ENCODE data around the gene ODC1. TPM values are rescaled to one million over a fixed set of nuclear protein-coding genes. Genes with fewer than 3 reads are reported as not detected.

ODC1 gene
- total RNA-seq, 1 donor from 2014 or later, result 119 TPM

DNA sequence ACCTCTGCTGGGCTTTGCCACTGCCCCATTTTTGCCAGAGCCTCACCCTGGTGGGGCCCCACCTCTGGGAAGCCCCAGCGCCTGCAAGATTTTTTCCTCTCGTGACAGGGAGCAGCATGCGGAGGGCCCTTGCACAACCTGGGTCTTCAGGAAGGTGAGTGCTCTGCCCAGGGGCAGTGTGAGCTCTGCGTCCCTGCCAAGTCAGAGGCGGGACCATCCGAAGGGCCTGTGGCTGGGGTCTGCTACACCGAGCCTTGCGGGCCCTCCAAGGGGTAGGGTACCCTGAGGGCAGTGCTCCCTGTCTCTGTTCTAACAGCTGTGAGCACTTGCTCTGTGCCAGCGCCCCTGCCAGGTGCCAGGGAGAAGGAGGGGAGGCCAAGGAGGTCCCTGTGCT, 5.8 kb upstream of the ODC1 start:
- Mint-ChIP-seq H3K27ac (ENCODE audit: unreplicated experiment) (no peak overlapping the region), H3K27me3 (ENCODE audit: low read depth, unreplicated experiment) (peaks cover 49% of the 10 kb centered on the region), H3K4me1 (ENCODE audit: low read depth, unreplicated experiment) (no peaks in the 10 kb centered on the region), H3K9me3 (ENCODE audit: unreplicated experiment) (no peaks in the 10 kb centered on the region), H3K4me3 (ENCODE audit: unreplicated experiment) (no peak overlapping the region), H3K36me3 (ENCODE audit: low read depth, unreplicated experiment) (peaks cover 2% of the 10 kb centered on the region)
- no peak for DNase-seq (ENCODE audit: low read depth)
- no peak overlapping the region for H3K4me2 ChIP-seq (ENCODE audit: low read length)
- no peaks in the 10 kb centered on the region for H3K36me3 ChIP-seq (ENCODE audit: insufficient read depth, low read length)
- H3K79me2 ChIP-seq (ENCODE audit: insufficient read depth, low read length), result peaks cover under 1% of the 10 kb centered on the region
- H3K4me1 ChIP-seq (ENCODE audit: insufficient read depth, low read length), result peaks cover 8% of the 10 kb centered on the region
- FAIRE-seq, result no peak
- TF ChIP-seq EZH2 (IDR thresholded peaks at IDR 0.05; ENCODE audit: insufficient read depth, low read length) (no peak), CTCF (IDR thresholded peaks at IDR 0.05; ENCODE audit: insufficient read depth, low read depth, low read length) (no peak)
- H3K27me3 ChIP-seq (ENCODE audit: insufficient read depth, low read length), result no peaks in the 10 kb centered on the region
- no peak overlapping the region for H3K9ac ChIP-seq (ENCODE audit: low read length)
- no peak overlapping the region for H3K27ac ChIP-seq (ENCODE audit: low read depth, low read length)
- H3K4me3 ChIP-seq (ENCODE audit: insufficient read depth, low read depth, low read length), result no peak overlapping the region
- H4K20me1 ChIP-seq (ENCODE audit: insufficient read depth, low read length), result no peaks in the 10 kb centered on the region
- H2AFZ ChIP-seq (ENCODE audit: low read depth, low read length), result no peak overlapping the region
- H3K9me3 ChIP-seq (ENCODE audit: insufficient read depth, low read depth, low read length), result no peaks in the 10 kb centered on the region

- peaks cover 3% of the 10 kb centered on the region for H3K79me2 ChIP-seq (ENCODE audit: insufficient read depth, low read length)
- no peak overlapping the region for H3K9ac ChIP-seq (ENCODE audit: low read length)
- FAIRE-seq, result no peak
- DNase-seq (ENCODE audit: low read depth), result no peak
- Mint-ChIP-seq H3K27me3 (ENCODE audit: low read depth, unreplicated experiment) (peaks cover 46% of the 10 kb centered on the region), H3K36me3 (ENCODE audit: low read depth, unreplicated experiment) (peaks cover 2% of the 10 kb centered on the region), H3K27ac (ENCODE audit: unreplicated experiment) (peak overlapping the region; percentile 8), H3K4me3 (ENCODE audit: unreplicated experiment) (no peak overlapping the region), H3K4me1 (ENCODE audit: low read depth, unreplicated experiment) (no peaks in the 10 kb centered on the region), H3K9me3 (ENCODE audit: unreplicated experiment) (no peaks in the 10 kb centered on the region)
- H3K27ac ChIP-seq (ENCODE audit: low read depth, low read length), result no peak overlapping the region
- H3K36me3 ChIP-seq (ENCODE audit: insufficient read depth, low read length), result no peaks in the 10 kb centered on the region
- no peak overlapping the region for H2AFZ ChIP-seq (ENCODE audit: low read depth, low read length)
- H3K27me3 ChIP-seq (ENCODE audit: insufficient read depth, low read length), result no peaks in the 10 kb centered on the region
- H3K9me3 ChIP-seq (ENCODE audit: insufficient read depth, low read depth, low read length), result no peaks in the 10 kb centered on the region
- no peaks in the 10 kb centered on the region for H4K20me1 ChIP-seq (ENCODE audit: insufficient read depth, low read length)
- H3K4me2 ChIP-seq (ENCODE audit: low read length), result no peak overlapping the region
- peaks cover 12% of the 10 kb centered on the region for H3K4me1 ChIP-seq (ENCODE audit: insufficient read depth, low read length)
- no peak overlapping the region for H3K4me3 ChIP-seq (ENCODE audit: insufficient read depth, low read depth, low read length)
- TF ChIP-seq EZH2 (IDR thresholded peaks at IDR 0.05; ENCODE audit: insufficient read depth, low read length) (no peak), CTCF (IDR thresholded peaks at IDR 0.05; ENCODE audit: insufficient read depth, low read depth, low read length) (no peak)
Measured at GRCh38 chr2:10452956-10453904, 5.1 kb upstream of the ODC1 start.

DNA sequence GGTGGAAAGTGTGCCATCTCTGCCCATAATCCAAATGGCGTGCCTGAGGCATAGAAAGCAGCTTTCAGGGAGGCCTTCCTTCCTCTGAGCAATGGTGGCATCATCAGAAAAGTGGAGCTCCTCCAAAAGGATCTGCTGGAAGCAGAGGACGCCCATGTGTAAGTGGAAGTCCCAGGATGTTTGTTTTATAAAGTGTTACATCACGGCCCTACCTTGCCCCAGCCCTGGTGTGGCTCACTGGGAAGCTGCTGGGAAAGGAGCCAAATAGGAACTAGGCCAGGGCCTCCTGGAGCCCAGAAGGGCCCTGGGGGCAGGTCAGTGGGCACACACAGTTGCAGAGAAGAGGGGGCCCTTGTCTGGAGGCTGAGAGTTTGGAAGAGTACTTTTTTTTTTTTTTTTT, 4.2 kb upstream of the ODC1 start:
- Mint-ChIP-seq H3K9me3 (ENCODE audit: unreplicated experiment) (no peaks in the 10 kb centered on the region), H3K27ac (ENCODE audit: unreplicated experiment) (no peak overlapping the region), H3K4me3 (ENCODE audit: unreplicated experiment) (no peak overlapping the region), H3K36me3 (ENCODE audit: low read depth, unreplicated experiment) (peaks cover 2% of the 10 kb centered on the region), H3K27me3 (ENCODE audit: low read depth, unreplicated experiment) (peaks cover 42% of the 10 kb centered on the region), H3K4me1 (ENCODE audit: low read depth, unreplicated experiment) (no peaks in the 10 kb centered on the region)
- Histone ChIP-seq H3K4me2 (ENCODE audit: low read length) (peak overlapping the region; percentile 13), H3K9me3 (ENCODE audit: insufficient read depth, low read depth, low read length) (no peaks in the 10 kb centered on the region), H3K9ac (ENCODE audit: low read length) (no peak overlapping the region), H3K4me1 (ENCODE audit: insufficient read depth, low read length) (peaks cover 12% of the 10 kb centered on the region), H2AFZ (ENCODE audit: low read depth, low read length) (no peak overlapping the region), H3K4me3 (ENCODE audit: insufficient read depth, low read depth, low read length) (no peak overlapping the region), H3K27me3 (ENCODE audit: insufficient read depth, low read length) (no peaks in the 10 kb centered on the region), H4K20me1 (ENCODE audit: insufficient read depth, low read length) (peaks cover 4% of the 10 kb centered on the region), H3K36me3 (ENCODE audit: insufficient read depth, low read length) (no peaks in the 10 kb centered on the region), H3K27ac (ENCODE audit: low read depth, low read length) (no peak overlapping the region), H3K79me2 (ENCODE audit: insufficient read depth, low read length) (peaks cover 9% of the 10 kb centered on the region)
- FAIRE-seq, result no peak
- no peak for TF ChIP-seq CTCF (IDR thresholded peaks at IDR 0.05; ENCODE audit: insufficient read depth, low read depth, low read length)
- TF ChIP-seq EZH2 (IDR thresholded peaks at IDR 0.05; ENCODE audit: insufficient read depth, low read length), result no peak
- DNase-seq (ENCODE audit: low read depth), result peak; percentile 73

Measured in astrocyte (in vitro differentiated cells and primary cell).